ENCODE data around the gene METAP1D. TPM values are rescaled to one million over a fixed set of nuclear protein-coding genes. Genes with fewer than 3 reads are reported as not detected.
"Not testable (repeated sequence)": the region's sequence is repeated elsewhere in the genome, so short reads cannot be mapped to it uniquely, and the experiment has no call there.

The METAP1D gene
- total and polyA plus RNA-seq, 12 donors, result 1.7 to 21.8 (median 7.8) TPM

GRCh38 chr2:172109256-172109987, 109.7 kb downstream of the METAP1D start:
- H3K4me1 ChIP-seq (replicated peaks in 1 of 2), result peaks cover 0 to 11% of the 10 kb centered on the region in 2 donors
- 23 to 48% (median 39%) methylated on average over 13 to 29 of the region's 29 CpGs for whole genome bisulfite sequencing, 4 donors
- no peaks in the 10 kb centered on the region for H3K9me3 ChIP-seq (replicated peaks in 1 of 3)
- H3K27me3 ChIP-seq, result peaks cover 56% of the 10 kb centered on the region
- no peak for DNase-seq
- no peak overlapping the region for H3K4me3 ChIP-seq
- no peak overlapping the region for H3K27ac ChIP-seq
- intact Hi-C loops (cut with DNase I), result loop anchor here (10.0 kb wide), 4 partner anchors 295 to 535 kb away; no protein-coding TSS in a partner anchor
- TF ChIP-seq POLR2A (IDR thresholded peaks at IDR 0.05) (no peak), CTCF (IDR thresholded peaks at IDR 0.05) (no peak)
- H3K36me3 ChIP-seq (replicated peaks in 1 of 2), result no peaks in the 10 kb centered on the region

DNA sequence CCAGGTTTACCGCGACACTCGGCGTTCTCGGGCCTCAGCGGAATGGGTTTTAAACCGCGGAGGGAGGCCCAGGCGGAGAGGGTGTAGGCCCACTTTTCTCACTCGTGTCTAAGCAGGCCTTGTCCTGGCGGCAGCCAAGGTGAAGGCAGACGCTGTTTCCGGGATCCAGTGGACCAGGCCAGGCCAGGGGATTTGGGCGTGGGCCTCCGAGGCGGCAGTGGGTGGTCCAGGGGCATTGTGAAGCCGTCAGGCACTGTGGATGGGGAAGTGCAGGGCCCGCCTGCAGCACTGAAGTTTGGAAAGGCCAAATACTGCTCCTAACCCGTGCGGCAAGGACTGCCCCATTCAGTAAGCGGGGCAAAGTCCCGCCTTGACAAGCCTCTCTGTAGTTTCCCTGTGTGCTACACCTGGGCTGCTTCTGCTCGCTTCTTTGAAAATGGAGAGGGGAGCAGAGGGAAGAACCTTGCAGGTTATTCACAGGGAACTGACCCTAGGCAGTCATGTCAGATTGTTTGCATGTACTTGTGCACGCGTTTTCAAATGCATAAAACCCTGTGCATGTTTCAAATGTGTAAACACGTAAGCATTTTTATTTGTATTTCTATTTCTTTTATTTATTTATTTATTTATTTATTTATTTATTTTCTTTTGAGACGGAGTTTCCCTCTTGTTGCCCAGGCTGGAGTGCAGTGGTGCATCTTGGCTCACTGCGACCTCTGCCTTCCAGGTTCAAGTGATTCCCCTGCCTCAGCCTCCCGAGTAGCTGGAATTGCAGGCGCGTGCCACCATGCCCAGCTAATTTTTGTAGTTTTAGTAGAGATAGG, 110.4 kb downstream of the METAP1D start:
- Histone ChIP-seq H3K4me1 (replicated peaks in 1 of 2) (peaks cover 0 to 11% of the 10 kb centered on the region in 2 donors), H3K27ac (no peak overlapping the region), H3K36me3 (replicated peaks in 1 of 2) (no peaks in the 10 kb centered on the region), H3K4me3 (no peak overlapping the region), H3K9me3 (replicated peaks in 1 of 3) (no peaks in the 10 kb centered on the region), H3K27me3 (peaks cover 48% of the 10 kb centered on the region)
- intact Hi-C loops (cut with DNase I), result loop anchor here (10.0 kb wide), 4 partner anchors 295 to 535 kb away; no protein-coding TSS in a partner anchor
- no peak for DNase-seq
- 59 to 87% (median 73%) methylated on average over 15 to 31 of the region's 31 CpGs for WGBS, 4 donors
- TF ChIP-seq POLR2A (IDR thresholded peaks at IDR 0.05), result no peak
- TF ChIP-seq CTCF (IDR thresholded peaks at IDR 0.05), result no peak

DNA sequence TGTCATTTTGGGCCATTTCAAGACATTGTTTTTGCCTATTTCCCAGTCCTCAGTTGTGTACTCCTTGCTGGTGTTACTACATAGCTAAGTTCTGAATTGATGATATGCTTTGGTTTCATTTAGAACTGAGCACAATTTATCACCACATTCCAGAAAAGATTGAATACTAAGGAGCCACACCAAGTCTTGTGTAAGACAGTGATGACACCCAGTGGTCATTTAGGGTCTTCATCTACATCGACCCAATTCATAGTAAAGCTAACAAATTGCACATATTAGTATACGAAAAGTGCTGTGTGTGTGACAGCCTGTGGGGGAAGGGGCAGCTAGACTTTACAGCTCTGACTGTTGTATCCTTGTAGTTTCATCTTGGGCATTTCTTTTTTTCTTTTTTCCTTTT, 113.9 kb downstream of the METAP1D start:
- DNase-seq, result no peak
- intact Hi-C loops (cut with DNase I), result no loop called here
- no peaks in the 10 kb centered on the region for H3K4me1 ChIP-seq (replicated peaks in 1 of 2)
- H3K27ac ChIP-seq, result no peak overlapping the region
- no peak for TF ChIP-seq POLR2A (IDR thresholded peaks at IDR 0.05)
- peak in 2 of 6 experiments; percentile 33 for TF ChIP-seq CTCF (IDR thresholded peaks at IDR 0.05)
- no peaks in the 10 kb centered on the region for H3K9me3 ChIP-seq (replicated peaks in 1 of 3)
- WGBS, 4 donors, result 18 to 28% (median 25%) methylated on average over 2 of the region's 2 CpGs
- H3K4me3 ChIP-seq, result no peak overlapping the region
- peaks cover 14% of the 10 kb centered on the region for H3K27me3 ChIP-seq
- H3K36me3 ChIP-seq (replicated peaks in 1 of 2), result no peaks in the 10 kb centered on the region

GRCh38 chr2:172114176-172114575, 114.4 kb downstream of the METAP1D start:
- H3K4me1 ChIP-seq (replicated peaks in 1 of 2); H3K27ac ChIP-seq; H3K4me3 ChIP-seq; H3K9me3 ChIP-seq (replicated peaks in 1 of 3); DNase-seq; H3K36me3 ChIP-seq (replicated peaks in 1 of 2); H3K27me3 ChIP-seq; intact Hi-C loops (cut with DNase I): not testable (repeated sequence)
- 76 to 80% (median 77%) methylated on average over 6 of the region's 6 CpGs for WGBS, 4 donors
